OCI-LY7 (cell line): ENCODE data around the gene PARD3.

Source experiments
- EZH2phosphoT487 ChIP-seq: fragments of 200-600 bp; sonication (generic); IDR thresholded peaks from 2 replicates; pipeline ENCODE4 v1.6.1; 2018; ENCODE audit warnings: low read depth, borderline replicate concordance, mild to moderate bottlenecking, mixed run types, antibody characterized with exemption, low read length, moderate library complexity, mixed read lengths
- TF ChIP-seq, protein P1 (sequence below): fragments of 200-600 bp; sonication (generic); conservative IDR thresholded peaks from 2 replicates; pipeline ENCODE4 v1.5.1; 2014; ENCODE audit warnings: mild to moderate bottlenecking, antibody characterized with exemption, low read length, moderate library complexity, mixed read lengths

GRCh38 chr10:34751272-34751671, 63.8 kb downstream of the PARD3 start:
- TF ChIP-seq, protein P1, sequence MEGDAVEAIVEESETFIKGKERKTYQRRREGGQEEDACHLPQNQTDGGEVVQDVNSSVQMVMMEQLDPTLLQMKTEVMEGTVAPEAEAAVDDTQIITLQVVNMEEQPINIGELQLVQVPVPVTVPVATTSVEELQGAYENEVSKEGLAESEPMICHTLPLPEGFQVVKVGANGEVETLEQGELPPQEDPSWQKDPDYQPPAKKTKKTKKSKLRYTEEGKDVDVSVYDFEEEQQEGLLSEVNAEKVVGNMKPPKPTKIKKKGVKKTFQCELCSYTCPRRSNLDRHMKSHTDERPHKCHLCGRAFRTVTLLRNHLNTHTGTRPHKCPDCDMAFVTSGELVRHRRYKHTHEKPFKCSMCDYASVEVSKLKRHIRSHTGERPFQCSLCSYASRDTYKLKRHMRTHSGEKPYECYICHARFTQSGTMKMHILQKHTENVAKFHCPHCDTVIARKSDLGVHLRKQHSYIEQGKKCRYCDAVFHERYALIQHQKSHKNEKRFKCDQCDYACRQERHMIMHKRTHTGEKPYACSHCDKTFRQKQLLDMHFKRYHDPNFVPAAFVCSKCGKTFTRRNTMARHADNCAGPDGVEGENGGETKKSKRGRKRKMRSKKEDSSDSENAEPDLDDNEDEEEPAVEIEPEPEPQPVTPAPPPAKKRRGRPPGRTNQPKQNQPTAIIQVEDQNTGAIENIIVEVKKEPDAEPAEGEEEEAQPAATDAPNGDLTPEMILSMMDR: no peak
- no peak for TF ChIP-seq EZH2phosphoT487
